Subcutaneous preadipocyte (primary cell): ENCODE measurements around the gene SLFN14. TPM values are rescaled to one million over a fixed set of nuclear protein-coding genes. Genes with fewer than 3 reads are reported as not detected.

Experiments
- small RNA-seq: library from RNA; depleted of rRNA; stranded (forward); fragments of <200 nt; gene quantifications from one replicate; pipeline ENCODE3, GENCODE V24; 2012
- total RNA-seq: library from RNA; depleted of rRNA; stranded (reverse); fragments of >200 nt; gene quantifications from 2 replicates; pipeline ENCODE4 v1.2.3, GENCODE V29; 2012

SLFN14 gene
- total RNA-seq = not detected in 2 replicates

GRCh38 chr17:35560703-35561102 is at the start of gene SLFN14:
Gene SLFN14, minus strand, starts transcription at chr17:35560819. Its CDS starts 2,757 bp downstream, at chr17:35558062.

GRCh38 chr17:35587074-35587961 is 26.7 kb upstream of the SLFN14 start, which contains the start of gene AP2B1:
Gene AP2B1, plus strand, starts transcription at chr17:35587322. Its CDS starts 6,709 bp downstream, at chr17:35594031.

GRCh38 chr17:35578197-35578928 is 17.7 kb upstream of the SLFN14 start, which contains the start of gene PEX12:
Gene PEX12, minus strand, starts transcription at chr17:35578571. Its CDS starts 550 bp downstream, at chr17:35578021.

GRCh38 chr17:35537601-35538141 is 22.9 kb downstream of the SLFN14 start, which contains the start of gene SLFN12L:
Gene SLFN12L, minus strand, starts transcription at chr17:35537678. Its CDS starts 15,314 bp downstream, at chr17:35522364.

Small RNA genes within 50 kb of the gene (small RNA-seq; reads per million reads assigned to genes)
- gene AC004134.1 = not detected
- 0.08 reads per million for gene AC015911.1
- 24.8 reads per million, percentile 97 among the genes with 10 or more reads in this experiment for gene SNORD7

Other genes with a start within 250 kb of the SLFN14 start
- 87.5 and 142 TPM in 2 replicates for gene SLFN11, start 187.2 kb downstream of the SLFN14 start, total RNA-seq
- gene SLFN12, start 128.3 kb downstream of the SLFN14 start, total RNA-seq = 14.7 and 18.4 TPM in 2 replicates
- 1.5 and 5.1 TPM in 2 replicates for gene SLFN13, start 112.1 kb downstream of the SLFN14 start, total RNA-seq
- gene SLFN12L, start 23.1 kb downstream of the SLFN14 start, total RNA-seq = under 0.01 and 0.37 TPM in 2 replicates
- 5.9 and 7.8 TPM in 2 replicates for gene PEX12, start 17.8 kb upstream of the SLFN14 start, total RNA-seq
- 74.6 and 97.2 TPM in 2 replicates for gene AP2B1, start 26.5 kb upstream of the SLFN14 start, total RNA-seq
- under 0.01 and 0.20 TPM in 2 replicates for gene RASL10B, start 170.8 kb upstream of the SLFN14 start, total RNA-seq
- not detected in 2 replicates for gene GAS2L2, start 192.4 kb upstream of the SLFN14 start, total RNA-seq
- gene C17orf50, start 200.1 kb upstream of the SLFN14 start, total RNA-seq = not detected in 2 replicates
- 0.37 and 0.39 TPM in 2 replicates for gene MMP28, start 234.8 kb upstream of the SLFN14 start, total RNA-seq
- gene TAF15, start 248.7 kb upstream of the SLFN14 start, total RNA-seq = 39.7 and 61.2 TPM in 2 replicates